NK-92 (cell line): Measurements from ENCODE around the gene CEP95.
"Not testable (repeated sequence)": the region's sequence is repeated elsewhere in the genome, so short reads cannot be mapped to it uniquely, and the experiment has no call there.

Experiments used
- DNase-seq: peaks from one replicate; lab custom pipeline; 2025; ENCODE audit not compliant: unreplicated experiment; lab: John Stamatoyannopoulos, UW

CEP95 gene, protein sequence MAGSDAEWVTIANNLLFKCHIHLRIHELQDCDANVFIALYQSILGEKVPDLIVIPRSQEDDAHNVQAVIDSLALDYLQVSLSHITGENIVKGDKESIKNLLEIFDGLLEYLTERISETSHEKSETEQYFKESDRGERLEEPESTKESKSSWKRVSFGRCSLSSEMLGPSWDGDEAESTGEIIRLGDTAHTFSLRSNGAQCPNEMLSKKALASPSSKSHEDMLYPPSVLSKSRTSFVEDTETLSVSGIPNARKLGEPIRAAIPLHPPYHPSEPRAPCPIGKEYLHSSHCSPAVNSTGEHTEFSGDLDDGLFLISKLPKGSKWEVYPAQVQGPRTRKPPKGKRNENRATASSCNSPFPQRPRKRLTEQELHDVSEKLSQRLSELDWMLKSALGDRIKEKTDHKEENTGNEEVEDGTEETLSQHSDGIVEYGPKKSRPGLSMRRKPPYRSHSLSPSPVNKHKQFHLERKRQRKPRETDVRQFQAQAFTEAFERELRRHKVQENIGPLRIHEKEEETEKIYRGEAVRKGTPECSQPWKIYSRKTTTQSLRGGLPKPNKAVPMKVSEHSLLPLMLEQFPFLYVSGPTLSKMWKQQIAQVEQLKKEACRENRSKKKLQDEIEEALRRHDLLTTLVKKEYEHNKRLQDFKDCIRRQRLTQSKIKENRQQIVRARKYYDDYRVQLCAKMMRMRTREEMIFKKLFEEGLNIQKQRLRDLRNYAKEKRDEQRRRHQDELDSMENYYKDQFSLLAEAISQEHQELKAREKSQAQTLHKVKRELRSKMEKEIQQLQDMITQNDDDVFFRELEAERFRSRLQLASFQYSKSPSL

DNA sequence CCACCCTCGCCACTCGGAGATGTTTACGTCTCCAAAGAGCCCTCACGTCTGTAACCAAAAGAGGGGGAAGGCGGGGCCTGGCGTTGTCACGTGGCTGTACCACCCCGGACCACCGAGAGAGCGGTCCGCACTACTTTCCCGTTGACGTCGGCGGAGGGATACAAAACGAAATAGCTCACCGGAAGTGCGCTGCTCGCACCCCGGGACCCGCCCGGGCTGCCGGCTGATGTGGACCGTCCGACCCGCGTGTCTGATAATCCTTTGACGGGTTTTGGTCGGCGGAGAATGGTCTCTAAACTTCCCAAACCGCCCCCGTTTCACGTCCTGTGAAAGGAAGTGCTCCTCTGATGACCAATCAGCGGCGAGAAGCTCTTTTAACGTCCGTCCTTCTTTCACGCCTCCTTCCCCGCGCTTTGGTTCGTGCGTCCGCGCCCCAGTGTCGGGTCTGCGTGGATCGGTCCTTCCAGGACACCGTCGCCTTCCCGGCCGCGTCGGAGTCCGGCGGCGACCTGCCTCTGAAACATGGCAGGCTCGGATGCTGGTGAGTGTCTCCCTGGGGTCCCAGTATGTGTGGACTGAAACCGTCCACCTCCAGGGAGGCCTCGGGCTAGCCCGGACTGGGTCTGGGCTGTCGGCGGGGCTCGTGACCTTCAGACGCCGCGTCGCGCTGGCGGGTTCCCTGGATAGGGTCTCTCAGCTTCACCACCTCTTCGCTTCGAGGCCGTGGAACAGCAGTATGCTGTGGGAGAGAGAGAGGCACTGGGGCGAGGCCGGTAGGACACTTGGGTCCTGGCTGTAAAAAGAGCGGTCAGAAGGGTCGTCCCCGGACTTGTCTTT lies at the start of gene CEP95:
CEP95 (plus strand) TSS at position 402 of the 837 bp plus-strand sequence; CDS start at position 523, 121 bp downstream.
- peak; percentile 55 for DNase-seq

DNA sequence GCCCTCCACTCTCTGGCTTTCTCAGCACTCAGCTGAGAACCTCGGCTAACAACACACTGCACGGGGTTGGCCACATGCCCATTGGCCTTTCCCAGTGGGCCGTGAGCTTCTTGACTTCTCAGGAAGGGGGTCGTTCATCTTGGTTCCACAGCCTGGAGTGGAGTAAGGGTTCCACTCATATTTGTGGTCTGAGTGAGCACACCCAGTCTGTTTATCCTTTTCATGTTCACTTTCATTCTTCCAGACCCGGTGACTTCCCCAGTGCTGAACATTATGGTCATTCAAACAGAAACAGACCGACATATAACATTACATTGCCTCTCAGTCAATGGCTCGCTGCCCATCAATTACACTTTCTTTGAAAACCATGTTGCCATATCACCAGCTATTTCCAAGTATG lies 49.6 kb upstream of the CEP95 start:
- DNase-seq, result no peak

DNA sequence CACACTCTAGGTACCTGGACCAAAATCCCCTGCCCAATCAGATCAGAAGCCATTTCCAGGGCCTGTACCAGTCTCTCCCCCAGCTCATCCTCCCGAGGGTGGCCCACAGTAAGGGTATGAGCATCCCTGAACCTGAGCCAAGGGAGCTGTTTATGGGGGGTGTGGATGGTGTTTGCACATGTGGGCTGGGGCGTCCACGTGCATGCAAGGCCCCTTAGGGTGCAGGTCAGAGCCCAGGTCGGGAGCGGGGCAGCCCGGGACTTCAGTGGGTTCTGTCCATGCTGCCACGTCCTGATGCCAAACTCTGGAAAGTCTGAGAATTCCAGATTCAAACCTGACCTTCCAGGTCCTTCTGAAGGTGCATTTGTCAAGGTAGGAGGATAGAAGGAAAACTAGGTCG lies 48.0 kb upstream of the CEP95 start:
- DNase-seq, result no peak

DNA sequence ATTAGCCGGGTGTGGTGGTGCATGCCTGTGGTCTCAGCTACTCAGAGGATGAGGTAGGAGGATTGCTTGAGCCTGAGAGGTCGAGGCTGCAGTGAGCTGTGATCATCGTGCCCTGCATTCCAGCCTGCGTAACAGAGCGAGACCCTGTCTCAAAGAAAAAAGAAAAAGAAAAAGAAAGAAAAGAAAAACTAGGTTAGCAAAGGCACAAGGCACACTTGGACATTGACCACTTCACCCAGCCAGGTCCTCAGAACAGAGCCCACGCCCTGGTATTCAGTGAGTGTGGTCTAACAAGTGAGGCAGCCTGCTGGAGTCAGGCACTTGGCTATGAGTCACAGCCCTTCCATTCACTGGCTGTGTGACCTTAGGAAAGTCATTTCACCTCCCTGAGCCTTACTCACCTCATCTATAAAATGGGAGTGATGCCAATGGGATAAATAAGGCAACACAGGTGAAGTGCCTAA lies 47.5 kb upstream of the CEP95 start:
- DNase-seq, result no peak

GRCh38 chr17:64459818-64460217 lies 47.0 kb upstream of the CEP95 start:
- DNase-seq, result not testable (repeated sequence)

GRCh38 chr17:64460955-64461354 lies 45.8 kb upstream of the CEP95 start:
- no peak for DNase-seq

GRCh38 chr17:64461788-64462187 lies 45.0 kb upstream of the CEP95 start:
- DNase-seq, result no peak

DNA sequence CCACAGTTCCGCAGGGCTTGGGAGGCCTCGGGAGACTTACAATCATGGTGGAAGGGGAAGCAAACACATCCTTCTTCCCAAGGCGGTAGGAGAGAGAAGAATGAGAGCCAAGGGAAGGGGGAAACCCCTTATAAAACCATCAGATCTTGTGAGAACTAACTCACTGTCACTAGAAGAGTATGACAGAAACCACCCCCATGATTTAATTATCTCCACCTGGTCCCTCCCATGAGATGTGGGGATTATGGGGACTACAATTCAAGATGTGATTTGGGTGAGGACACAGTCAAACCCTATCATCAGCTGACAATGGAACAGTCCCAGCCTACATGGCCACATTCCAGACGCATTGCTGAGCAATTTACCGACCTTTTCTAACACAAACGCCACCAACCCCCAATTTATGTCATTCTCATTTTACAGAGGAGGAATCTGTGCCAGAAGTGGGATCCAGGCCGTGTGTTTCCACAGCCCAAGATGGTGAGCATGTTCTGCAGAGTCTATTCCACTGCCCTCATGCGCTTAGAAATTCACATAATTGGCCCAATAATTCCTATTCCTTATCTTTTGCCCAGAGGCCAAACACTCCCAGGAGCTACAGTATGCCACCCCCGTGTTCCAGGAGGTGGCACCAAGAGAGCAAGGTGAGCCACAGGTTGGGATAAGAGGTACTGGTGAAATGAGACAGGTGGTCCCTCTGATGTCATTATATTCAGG lies 40.6 kb upstream of the CEP95 start:
- DNase-seq, result no peak

DNA sequence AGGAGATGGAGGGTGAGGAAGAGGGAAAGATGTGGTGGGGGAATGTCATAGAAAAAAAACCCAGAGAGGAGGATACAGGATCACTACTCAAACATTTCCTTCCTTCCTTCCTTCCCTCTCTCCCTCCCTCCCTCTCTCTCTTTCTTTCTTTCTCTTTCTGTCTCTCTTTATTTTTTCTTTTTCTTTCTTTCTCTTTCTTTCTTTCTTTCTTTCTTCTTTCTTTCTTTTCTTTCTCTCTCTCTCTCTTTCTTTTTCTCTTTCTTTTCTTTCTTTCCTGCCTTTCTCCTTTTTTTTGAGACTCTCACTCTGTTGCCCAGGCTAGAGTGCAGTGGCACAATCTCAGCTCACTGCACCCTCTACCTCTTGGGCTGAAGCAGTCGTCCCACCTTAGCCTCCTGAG lies 39.9 kb upstream of the CEP95 start:
- DNase-seq, result not testable (repeated sequence)

DNA sequence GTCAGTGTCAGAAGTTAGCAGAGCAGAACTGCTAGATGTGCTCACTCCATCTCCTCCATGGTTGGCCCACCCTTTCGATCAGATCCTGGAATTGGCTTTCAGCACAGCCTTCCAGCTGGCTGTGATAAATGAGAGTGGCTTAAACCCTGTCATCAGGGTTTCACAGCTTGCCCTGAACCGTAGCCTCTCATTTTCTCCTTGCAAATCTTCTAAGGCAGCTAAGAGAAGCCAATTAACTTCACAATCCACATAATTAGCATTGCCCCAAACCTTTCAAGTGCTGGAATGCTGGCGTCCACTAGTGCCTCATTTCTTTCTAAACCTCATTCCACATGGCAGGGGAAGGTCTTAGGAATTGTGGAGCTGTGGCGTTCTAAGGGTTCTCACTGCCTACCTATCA lies 36.2 kb upstream of the CEP95 start:
- DNase-seq, result no peak

DNA sequence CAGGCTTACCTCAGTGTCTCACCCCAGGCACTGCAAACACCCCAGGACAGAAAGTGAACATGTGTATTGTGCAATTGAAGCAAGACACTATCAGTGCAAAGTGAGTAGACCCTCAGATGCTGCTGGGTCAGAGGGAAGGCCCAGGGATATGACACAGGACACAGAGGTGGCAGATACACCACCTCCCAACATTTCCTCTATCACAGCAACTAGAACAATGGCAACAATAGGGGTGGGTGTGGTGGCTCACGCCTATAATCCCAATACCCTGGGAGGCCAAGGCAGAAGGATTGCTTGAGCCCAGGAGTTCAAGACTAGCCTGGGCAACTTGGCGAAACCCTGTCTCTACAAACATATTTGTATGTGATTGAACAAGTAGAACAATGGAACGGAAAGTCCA lies 35.3 kb upstream of the CEP95 start:
- no peak for DNase-seq

DNA sequence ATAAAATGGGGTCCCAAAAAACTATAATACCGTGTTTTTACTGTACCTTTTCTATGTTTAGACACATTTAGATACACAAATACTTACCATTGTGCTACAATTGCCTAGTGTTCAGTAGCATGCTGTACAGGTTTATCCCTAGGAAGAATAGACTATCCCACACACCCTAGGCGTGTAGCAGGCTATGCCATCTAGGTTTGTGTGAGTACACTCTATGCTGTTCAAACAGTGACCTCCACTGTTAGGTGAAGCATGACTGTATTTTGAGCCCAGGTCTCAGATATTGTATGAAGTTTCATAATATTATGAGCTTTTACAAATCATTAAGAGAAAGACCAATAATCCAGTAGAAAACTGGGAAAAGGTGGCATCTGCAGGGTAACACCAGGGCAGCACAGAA lies 34.2 kb upstream of the CEP95 start:
- no peak for DNase-seq

GRCh38 chr17:64477849-64478248 lies 28.9 kb upstream of the CEP95 start:
- DNase-seq, result no peak

DNA sequence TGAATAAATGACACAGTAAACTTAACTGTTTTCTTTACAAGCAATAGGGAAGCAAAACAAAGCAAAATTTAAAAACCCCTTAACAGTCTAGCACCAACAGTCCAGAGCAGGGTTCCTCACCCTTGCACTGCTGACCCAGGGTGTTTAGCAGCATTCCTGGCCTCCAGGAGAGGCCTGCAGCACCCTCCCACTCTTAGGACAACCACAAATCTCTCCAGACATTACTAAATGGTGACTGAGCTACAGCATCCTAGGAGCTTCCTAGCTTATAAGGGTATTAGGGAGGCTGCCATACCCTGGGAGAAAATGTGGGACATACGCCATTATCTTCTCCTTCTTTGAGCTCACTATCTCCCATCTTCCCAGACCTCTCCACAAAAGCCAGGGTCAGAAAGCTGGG lies 25.8 kb upstream of the CEP95 start:
- no peak for DNase-seq

DNA sequence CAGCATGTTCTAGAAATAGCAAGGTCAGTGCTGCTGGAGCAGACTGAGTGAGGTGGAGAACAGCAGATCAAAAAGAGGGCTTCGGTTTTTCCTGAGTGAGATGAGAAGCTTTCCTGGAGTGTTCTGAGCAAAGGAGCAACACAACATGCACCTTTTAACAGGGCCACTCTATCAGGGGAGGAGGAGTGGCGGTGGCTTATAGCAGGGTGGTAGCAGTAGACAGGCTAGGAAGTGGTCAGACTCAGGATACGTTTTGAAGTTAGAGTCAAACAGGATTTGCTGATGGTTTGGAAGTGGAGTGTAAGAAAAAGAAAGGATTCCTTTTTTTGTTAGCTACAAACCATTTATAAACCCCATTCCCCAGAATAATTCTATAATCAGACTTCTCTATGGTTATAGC lies 22.4 kb upstream of the CEP95 start:
- no peak for DNase-seq

DNA sequence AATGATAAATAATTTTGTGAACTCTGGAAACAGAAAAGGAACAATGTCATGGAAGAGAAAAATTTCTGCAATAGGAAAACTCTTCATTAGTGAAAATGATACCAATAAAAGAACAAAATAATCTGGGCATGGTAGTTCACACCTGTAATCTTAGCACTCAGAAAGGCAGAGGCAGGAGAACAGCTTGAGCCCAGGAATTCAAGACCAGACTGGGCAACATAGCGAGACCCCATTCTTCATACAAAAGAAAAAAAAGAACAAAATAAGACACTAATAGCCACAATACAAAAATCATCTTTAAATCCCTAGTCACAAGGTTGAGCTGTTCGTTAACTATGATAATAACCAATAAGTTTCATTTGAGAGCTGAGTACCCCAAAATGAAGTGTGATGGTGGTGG lies 18.5 kb upstream of the CEP95 start:
- no peak for DNase-seq

DNA sequence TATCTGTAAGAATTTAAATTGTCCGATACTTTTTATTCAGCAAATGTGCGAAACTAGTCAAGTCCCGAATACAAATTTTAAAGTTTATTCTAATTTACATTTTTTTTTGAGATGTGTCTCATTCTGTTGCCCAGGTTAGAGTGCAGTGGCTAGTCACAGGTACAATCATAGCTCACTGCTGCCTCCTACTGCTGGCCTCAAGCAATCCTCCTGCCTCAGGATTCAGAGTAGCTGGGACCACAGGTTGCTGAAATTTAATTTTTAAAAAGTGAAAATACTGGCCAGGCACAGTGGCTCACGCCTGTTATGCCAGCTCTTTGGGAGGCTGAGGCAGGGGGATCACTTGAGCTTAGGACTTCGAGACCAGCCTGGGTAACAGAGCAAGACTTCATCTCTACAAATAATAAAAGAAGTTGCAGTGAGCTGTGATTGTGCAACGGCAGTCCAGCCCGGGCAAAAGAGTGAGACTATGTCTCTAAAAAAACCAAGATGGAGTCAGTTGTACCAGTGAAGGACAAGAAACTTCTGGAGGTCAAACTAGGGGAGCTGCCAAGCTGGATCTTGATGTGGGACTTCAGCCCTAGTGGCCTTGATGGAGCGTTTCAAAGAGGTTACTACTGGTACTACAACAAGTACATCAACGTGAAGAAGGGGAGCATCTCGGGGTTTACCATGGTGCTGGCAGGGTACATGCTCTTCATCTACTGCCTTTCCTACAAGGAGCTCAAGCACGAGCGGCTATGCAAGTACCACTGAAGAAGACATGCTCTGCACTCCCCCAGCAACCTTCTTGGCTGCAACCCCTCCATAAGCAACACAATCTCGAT lies 15.5 kb upstream of the CEP95 start:
- no peak for DNase-seq

DNA sequence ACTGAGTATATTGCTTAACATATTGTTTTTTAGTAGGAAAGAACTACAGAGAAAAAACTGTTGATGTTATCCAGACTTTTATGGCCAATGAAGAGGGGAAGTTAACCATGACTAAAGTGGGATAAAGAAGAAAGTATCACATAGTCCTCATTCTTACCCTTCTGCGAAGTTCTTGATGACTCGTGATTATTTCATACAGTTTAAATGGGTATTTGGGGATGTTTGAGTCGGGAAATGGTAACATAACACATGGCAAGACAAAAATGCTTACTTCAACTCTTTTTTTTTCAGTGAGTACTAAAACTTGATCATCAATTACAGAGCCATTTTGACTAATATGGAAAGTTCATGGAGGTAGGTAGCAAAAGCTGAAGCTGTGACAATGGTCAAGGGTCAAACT lies 14.8 kb upstream of the CEP95 start:
- DNase-seq, result no peak

DNA sequence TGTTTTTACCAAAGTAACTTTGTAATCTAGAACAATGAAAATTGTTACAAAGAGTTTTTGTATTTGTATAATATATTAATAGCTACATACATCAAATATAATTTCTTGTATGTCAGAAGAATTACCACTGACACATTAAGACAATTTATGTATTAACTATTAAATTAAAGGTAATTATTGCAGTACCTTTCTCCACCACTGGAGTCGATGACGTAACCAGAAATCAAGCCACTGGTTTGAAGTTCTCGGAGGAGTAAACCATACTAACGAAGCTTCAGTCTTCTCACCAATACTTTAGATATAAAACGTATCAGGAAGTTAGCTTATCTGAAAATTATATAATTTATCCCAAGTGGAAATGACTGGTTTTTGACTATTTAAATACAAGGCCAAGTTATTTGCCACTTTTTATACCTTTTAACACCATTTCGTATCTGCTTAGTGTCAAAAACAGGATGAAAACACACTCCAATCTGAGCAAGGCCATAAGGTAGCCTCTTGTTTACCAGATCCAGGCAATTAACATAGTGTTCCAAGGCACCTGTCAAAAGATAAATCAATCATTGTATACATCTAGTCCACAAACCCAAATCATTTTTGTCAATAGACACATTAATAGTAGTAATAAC lies 14.2 kb upstream of the CEP95 start:
- DNase-seq, result no peak
